ENCODE data around the gene CBX2.

Gene CBX2

GRCh38 chr17:79798299-79799173 is 20.6 kb downstream of the CBX2 start:
- no peak for DNase-seq (ENCODE audit: insufficient read length, low spot score)
- no peak for FAIRE-seq

GRCh38 chr17:79799174-79799537 is 21.2 kb downstream of the CBX2 start:
- no peak for FAIRE-seq
- no peak for DNase-seq (ENCODE audit: insufficient read length, low spot score)

- no peak for FAIRE-seq
- no peak for DNase-seq (ENCODE audit: insufficient read length, low spot score)
These were observed 21.8 kb downstream of the CBX2 start for GRCh38 chr17:79799538-79800324.

- FAIRE-seq = no peak
- DNase-seq (ENCODE audit: insufficient read length, low spot score) = no peak
These were observed 22.6 kb downstream of the CBX2 start for GRCh38 chr17:79800325-79801155.

- no peak for FAIRE-seq
- no peak for DNase-seq (ENCODE audit: insufficient read length, low spot score)
These were observed 23.4 kb downstream of the CBX2 start for GRCh38 chr17:79801156-79802038.

- no peak for FAIRE-seq
- DNase-seq (ENCODE audit: insufficient read length, low spot score) = no peak
These were observed 24.2 kb downstream of the CBX2 start for GRCh38 chr17:79802039-79802735.

GRCh38 chr17:79802736-79803420 is 24.9 kb downstream of the CBX2 start:
- FAIRE-seq = no peak
- DNase-seq (ENCODE audit: insufficient read length, low spot score) = no peak

- DNase-seq (ENCODE audit: insufficient read length, low spot score) (no peak), FAIRE-seq (no peak)
These were observed 25.6 kb downstream of the CBX2 start for GRCh38 chr17:79803421-79803996.

GRCh38 chr17:79803997-79804855 is 26.3 kb downstream of the CBX2 start:
- FAIRE-seq = no peak
- DNase-seq (ENCODE audit: insufficient read length, low spot score) = no peak

- FAIRE-seq (no peak), DNase-seq (ENCODE audit: insufficient read length, low spot score) (no peak)
These were observed 27.1 kb downstream of the CBX2 start for GRCh38 chr17:79804856-79805696.

- FAIRE-seq = no peak
- no peak for DNase-seq (ENCODE audit: insufficient read length, low spot score)
These were observed 28.5 kb downstream of the CBX2 start for GRCh38 chr17:79806446-79806760.

GRCh38 chr17:79806863-79807720 is 29.1 kb downstream of the CBX2 start:
- FAIRE-seq (no peak), DNase-seq (ENCODE audit: insufficient read length, low spot score) (no peak)

- DNase-seq (ENCODE audit: insufficient read length, low spot score) (peak; percentile 47), FAIRE-seq (peak; percentile 65)
These were observed 31.0 kb downstream of the CBX2 start for GRCh38 chr17:79808763-79809529.

- DNase-seq (ENCODE audit: insufficient read length, low spot score) = no peak
- no peak for FAIRE-seq
These were observed 31.7 kb downstream of the CBX2 start for GRCh38 chr17:79809530-79810129.
